Right lobe of liver (tissue), 4 donors: ENCODE measurements around the gene KCNS1.

Experiments used
- POLR2A ChIP-seq: fragments of 450-650 bp; IDR thresholded peaks from one replicate; pipeline ENCODE4 v1.6.1; 2017; ENCODE audit warnings: antibody characterized with exemption, mild to moderate bottlenecking
- TF ChIP-seq, protein P1 (sequence below), 4 donors: fragments of 200-600 bp in 3 of 4; fragments of 450-650 bp in 1 of 4; IDR thresholded peaks; one replicate each; pipeline versions ENCODE4 v1.5.1 to v1.8.0; 2016 to 2022; ENCODE audit warnings: antibody characterized with exemption in 4 of 4, mild to moderate bottlenecking in 2 of 4
- donor health status: DM: no; HTN: no; CAD: no.
- donor health status: DM: no; HTN: no; CAD: no.
- donor health status: DM: no; HTN: yes; CAD: no.

DNA sequence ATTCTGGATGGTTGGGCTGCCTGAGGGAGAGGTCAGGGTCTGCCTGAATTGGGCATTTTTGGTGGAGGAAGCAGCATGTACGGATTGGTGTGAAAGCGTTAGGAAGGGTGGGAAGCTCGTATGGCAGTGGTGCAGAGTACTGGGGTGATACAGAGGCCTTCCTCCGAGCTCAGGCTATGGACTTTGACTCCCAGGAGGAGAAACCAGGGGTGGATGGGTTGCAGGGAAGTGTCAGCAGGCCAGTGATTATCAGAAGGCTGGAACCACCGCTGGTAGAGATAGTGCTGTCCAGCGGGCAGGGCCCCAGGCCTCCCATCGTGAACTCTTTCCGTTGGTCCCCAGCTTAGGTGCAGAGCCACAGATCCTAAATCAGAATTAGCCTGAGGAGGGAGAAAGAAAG, 8.7 kb upstream of the KCNS1 start:
- TF ChIP-seq, protein P1, sequence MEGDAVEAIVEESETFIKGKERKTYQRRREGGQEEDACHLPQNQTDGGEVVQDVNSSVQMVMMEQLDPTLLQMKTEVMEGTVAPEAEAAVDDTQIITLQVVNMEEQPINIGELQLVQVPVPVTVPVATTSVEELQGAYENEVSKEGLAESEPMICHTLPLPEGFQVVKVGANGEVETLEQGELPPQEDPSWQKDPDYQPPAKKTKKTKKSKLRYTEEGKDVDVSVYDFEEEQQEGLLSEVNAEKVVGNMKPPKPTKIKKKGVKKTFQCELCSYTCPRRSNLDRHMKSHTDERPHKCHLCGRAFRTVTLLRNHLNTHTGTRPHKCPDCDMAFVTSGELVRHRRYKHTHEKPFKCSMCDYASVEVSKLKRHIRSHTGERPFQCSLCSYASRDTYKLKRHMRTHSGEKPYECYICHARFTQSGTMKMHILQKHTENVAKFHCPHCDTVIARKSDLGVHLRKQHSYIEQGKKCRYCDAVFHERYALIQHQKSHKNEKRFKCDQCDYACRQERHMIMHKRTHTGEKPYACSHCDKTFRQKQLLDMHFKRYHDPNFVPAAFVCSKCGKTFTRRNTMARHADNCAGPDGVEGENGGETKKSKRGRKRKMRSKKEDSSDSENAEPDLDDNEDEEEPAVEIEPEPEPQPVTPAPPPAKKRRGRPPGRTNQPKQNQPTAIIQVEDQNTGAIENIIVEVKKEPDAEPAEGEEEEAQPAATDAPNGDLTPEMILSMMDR (IDR thresholded peaks at IDR 0.05): no peak
- no peak for TF ChIP-seq POLR2A
